Stimulated activated CD4-positive, alpha-beta T cell treated with anti-CD3 and anti-CD28 coated beads, Interleukin-1b, Interleukin-23, amount 100 ng/mL, for 1 hour (primary cell): ENCODE data around the gene BNIP2.

Source experiments
- DNase-seq, 2 donors: peaks; one replicate each; pipeline ENCODE4 v3.0.0-alpha.2; 2020; ENCODE audit warnings: low read depth in 2 of 2

The BNIP2 gene

GRCh38 chr15:59636184-59636583 is 52.9 kb downstream of the BNIP2 start:
- no peak for DNase-seq

GRCh38 chr15:59632714-59633113 is 56.4 kb downstream of the BNIP2 start:
- no peak for DNase-seq

GRCh38 chr15:59622289-59622688 is 66.8 kb downstream of the BNIP2 start:
- DNase-seq, result no peak

- no peak for DNase-seq
Observed at GRCh38 chr15:59618406-59618805, 70.7 kb downstream of the BNIP2 start.

- DNase-seq, result no peak
Observed at GRCh38 chr15:59616379-59616778, 72.7 kb downstream of the BNIP2 start.

- no peak for DNase-seq
Observed at GRCh38 chr15:59615661-59616060, 73.5 kb downstream of the BNIP2 start.

- DNase-seq, result no peak
Observed at GRCh38 chr15:59614153-59614552, 75.0 kb downstream of the BNIP2 start.

- DNase-seq, result no peak
Observed at GRCh38 chr15:59611276-59612260, 77.6 kb downstream of the BNIP2 start, which contains the start of gene GCNT3. TSS of gene GCNT3 (plus strand) at chr15:59611783. CDS start at chr15:59618239, 6,456 bp downstream.

- no peak for DNase-seq
Observed at GRCh38 chr15:59609730-59610712, 79.1 kb downstream of the BNIP2 start.
